Loucy (cell line): ENCODE results near the gene PMFBP1.

ENCODE experiments used
- H2AFZ ChIP-seq: fragments of 200-600 bp; sonication (generic); 2 replicates; pipeline ENCODE4 v1.6.0; 2016; ENCODE audit warnings: antibody characterized with exemption, mild to moderate bottlenecking, low read length, moderate library complexity
- H3F3A ChIP-seq: fragments of 200-600 bp; 2 replicates; pipeline ENCODE4 v1.6.0; 2016; ENCODE audit warnings: antibody characterized with exemption, low read depth, mild to moderate bottlenecking
- H3K27me3 ChIP-seq: fragments of 200-600 bp; sonication (generic); 2 replicates; pipeline ENCODE4 v1.6.1; 2014; ENCODE audit warnings: low read length, mild to moderate bottlenecking; ENCODE audit not compliant: insufficient read depth, poor library complexity, severe bottlenecking
- H3K36me3 ChIP-seq: fragments of 200-600 bp; sonication (generic); 2 replicates; pipeline ENCODE4 v1.6.1; 2016; ENCODE audit warnings: low read length; ENCODE audit not compliant: insufficient read depth
- H3K4me1 ChIP-seq: fragments of 200-600 bp; sonication (generic); 2 replicates; pipeline ENCODE4 v1.5.1; 2014; ENCODE audit warnings: low read length, mild to moderate bottlenecking; ENCODE audit not compliant: insufficient read depth, poor library complexity, severe bottlenecking
- H3K4me2 ChIP-seq: fragments of 200-600 bp; sonication (generic); 2 replicates; pipeline ENCODE4 v1.6.0; 2014; ENCODE audit warnings: antibody characterized with exemption, low read length, low read depth, mild to moderate bottlenecking; ENCODE audit not compliant: poor library complexity, severe bottlenecking
- H3K4me3 ChIP-seq: fragments of 200-600 bp; sonication (generic); 2 replicates; pipeline ENCODE4 v1.5.1; 2014; ENCODE audit warnings: low read length, mild to moderate bottlenecking, mixed read lengths; ENCODE audit not compliant: poor library complexity, severe bottlenecking
- H3K79me2 ChIP-seq: fragments of 200-600 bp; sonication (generic); 2 replicates; pipeline ENCODE4 v1.6.1; 2014; ENCODE audit warnings: low read length; ENCODE audit not compliant: insufficient read depth
- H3K9ac ChIP-seq: fragments of 200-600 bp; sonication (generic); 2 replicates; pipeline ENCODE4 v1.6.0; 2014; ENCODE audit warnings: mild to moderate bottlenecking, low read depth, low read length, moderate library complexity; ENCODE audit not compliant: poor library complexity, severe bottlenecking
- H3K9me2 ChIP-seq: fragments of 200-600 bp; sonication (generic); replicated peaks from 2 replicates; pipeline ENCODE4 v1.6.1; 2016; ENCODE audit warnings: low read depth, low read length, mixed read lengths
- H3K9me3 ChIP-seq: fragments of 200-600 bp; sonication (generic); 2 replicates; pipeline ENCODE4 v1.6.1; 2014; ENCODE audit warnings: mild to moderate bottlenecking, antibody characterized with exemption, low read length, low read depth; ENCODE audit not compliant: insufficient read depth
- H4K20me1 ChIP-seq: fragments of 200-600 bp; sonication (generic); 2 replicates; pipeline ENCODE4 v1.6.0; 2014; ENCODE audit warnings: antibody characterized with exemption, low read length, mild to moderate bottlenecking; ENCODE audit not compliant: insufficient read depth, poor library complexity, severe bottlenecking
- EZH2phosphoT487 ChIP-seq: fragments of 200-600 bp; IDR thresholded peaks from 2 replicates; pipeline ENCODE4 v1.6.1; 2018; ENCODE audit warnings: antibody characterized with exemption, mild to moderate bottlenecking, moderate library complexity, borderline replicate concordance
- TF ChIP-seq, protein P1 (sequence below): fragments of 200-600 bp; sonication (generic); conservative IDR thresholded peaks from 2 replicates; pipeline ENCODE4 v1.5.1; 2014; ENCODE audit warnings: mild to moderate bottlenecking, antibody characterized with exemption, low read length

Gene PMFBP1

DNA sequence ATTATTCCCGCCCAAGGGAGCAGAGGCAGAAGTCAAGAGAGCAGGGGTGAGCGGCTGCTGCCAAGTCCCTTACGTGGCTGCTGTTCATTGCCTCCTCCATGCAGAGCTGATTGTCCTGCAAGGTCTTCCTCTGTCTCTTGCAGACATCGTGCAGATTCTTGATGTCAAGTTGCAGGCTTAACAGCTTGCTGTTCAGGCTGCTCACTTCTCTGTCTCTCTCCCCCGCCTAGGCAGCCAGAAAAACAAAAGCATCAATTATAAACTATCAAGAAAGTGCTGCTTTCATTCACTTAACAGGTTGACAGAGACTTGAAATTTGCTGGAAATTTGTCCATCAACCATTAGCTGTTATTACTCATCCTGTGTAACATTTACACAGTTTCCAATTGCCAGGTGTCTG lies 7.3 kb downstream of the PMFBP1 start:
- no peaks in the 10 kb centered on the region for H3K4me1 ChIP-seq
- no peaks in the 10 kb centered on the region for H3K9me2 ChIP-seq
- H4K20me1 ChIP-seq, result no peaks in the 10 kb centered on the region
- no peak overlapping the region for H2AFZ ChIP-seq
- H3F3A ChIP-seq, result no peaks in the 10 kb centered on the region
- no peak overlapping the region for H3K4me2 ChIP-seq
- H3K9ac ChIP-seq, result no peak overlapping the region
- H3K9me3 ChIP-seq, result no peaks in the 10 kb centered on the region
- TF ChIP-seq EZH2phosphoT487, result no peak
- no peaks in the 10 kb centered on the region for H3K36me3 ChIP-seq
- no peak overlapping the region for H3K4me3 ChIP-seq
- no peaks in the 10 kb centered on the region for H3K79me2 ChIP-seq
- no peaks in the 10 kb centered on the region for H3K27me3 ChIP-seq

DNA sequence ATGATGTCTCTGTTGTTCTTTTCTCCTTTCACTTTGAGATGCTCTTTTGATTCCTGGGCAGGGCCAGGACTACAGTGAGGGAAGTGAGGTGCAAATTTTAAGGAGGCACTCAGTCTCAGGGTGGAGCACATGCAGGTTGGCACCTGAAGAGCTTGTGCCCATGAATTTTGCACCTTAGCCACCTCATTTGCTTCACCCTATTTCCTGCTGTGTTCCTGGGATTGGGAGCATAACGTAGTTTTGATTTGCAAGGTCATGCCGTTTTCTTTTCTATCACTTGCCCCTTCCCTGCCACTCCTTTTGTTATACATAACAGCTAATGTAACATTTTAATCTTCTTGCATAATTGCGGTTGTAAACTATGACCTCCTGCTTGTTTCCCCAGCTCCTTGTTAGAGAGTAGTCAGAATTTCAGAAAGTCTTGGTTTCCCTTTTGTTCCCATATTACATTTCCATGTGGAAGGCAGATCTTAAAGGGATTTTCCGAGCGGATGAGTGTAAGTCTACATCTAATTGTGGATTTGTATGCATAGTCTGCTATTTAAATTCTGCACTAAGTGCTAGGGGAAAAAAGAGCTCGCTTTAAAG lies 9.8 kb downstream of the PMFBP1 start:
- Histone ChIP-seq H4K20me1 (no peaks in the 10 kb centered on the region), H2AFZ (no peak overlapping the region), H3K9me3 (no peaks in the 10 kb centered on the region), H3K9ac (no peak overlapping the region), H3F3A (no peaks in the 10 kb centered on the region), H3K27me3 (no peaks in the 10 kb centered on the region), H3K79me2 (no peaks in the 10 kb centered on the region), H3K9me2 (no peaks in the 10 kb centered on the region), H3K4me2 (no peak overlapping the region), H3K36me3 (no peaks in the 10 kb centered on the region), H3K4me3 (no peak overlapping the region), H3K4me1 (no peaks in the 10 kb centered on the region)
- no peak for TF ChIP-seq EZH2phosphoT487
- TF ChIP-seq, protein P1, sequence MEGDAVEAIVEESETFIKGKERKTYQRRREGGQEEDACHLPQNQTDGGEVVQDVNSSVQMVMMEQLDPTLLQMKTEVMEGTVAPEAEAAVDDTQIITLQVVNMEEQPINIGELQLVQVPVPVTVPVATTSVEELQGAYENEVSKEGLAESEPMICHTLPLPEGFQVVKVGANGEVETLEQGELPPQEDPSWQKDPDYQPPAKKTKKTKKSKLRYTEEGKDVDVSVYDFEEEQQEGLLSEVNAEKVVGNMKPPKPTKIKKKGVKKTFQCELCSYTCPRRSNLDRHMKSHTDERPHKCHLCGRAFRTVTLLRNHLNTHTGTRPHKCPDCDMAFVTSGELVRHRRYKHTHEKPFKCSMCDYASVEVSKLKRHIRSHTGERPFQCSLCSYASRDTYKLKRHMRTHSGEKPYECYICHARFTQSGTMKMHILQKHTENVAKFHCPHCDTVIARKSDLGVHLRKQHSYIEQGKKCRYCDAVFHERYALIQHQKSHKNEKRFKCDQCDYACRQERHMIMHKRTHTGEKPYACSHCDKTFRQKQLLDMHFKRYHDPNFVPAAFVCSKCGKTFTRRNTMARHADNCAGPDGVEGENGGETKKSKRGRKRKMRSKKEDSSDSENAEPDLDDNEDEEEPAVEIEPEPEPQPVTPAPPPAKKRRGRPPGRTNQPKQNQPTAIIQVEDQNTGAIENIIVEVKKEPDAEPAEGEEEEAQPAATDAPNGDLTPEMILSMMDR, result no peak

DNA sequence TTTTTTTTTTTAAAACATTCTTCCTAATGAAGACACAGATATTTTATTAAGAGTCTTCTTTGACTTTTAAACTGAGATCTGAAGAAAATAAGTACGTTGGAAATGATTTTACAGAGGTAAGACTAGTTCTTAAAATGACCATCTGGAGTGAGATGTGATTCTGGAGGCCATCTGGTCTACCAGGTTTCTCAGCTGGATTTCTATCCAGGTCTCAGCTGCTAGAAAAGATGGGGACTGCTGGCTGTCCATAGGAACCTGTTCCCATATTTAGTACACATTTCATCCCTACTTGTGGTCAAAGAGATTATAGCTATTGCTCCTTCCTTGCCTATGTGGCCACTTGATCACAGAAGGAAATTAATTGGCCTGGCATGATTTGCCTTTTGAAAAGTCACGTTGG lies 12.2 kb downstream of the PMFBP1 start:
- no peaks in the 10 kb centered on the region for H3F3A ChIP-seq
- no peak overlapping the region for H3K4me3 ChIP-seq
- no peaks in the 10 kb centered on the region for H4K20me1 ChIP-seq
- no peak for TF ChIP-seq EZH2phosphoT487
- TF ChIP-seq, protein P1, result no peak
- H3K4me2 ChIP-seq, result no peak overlapping the region
- no peaks in the 10 kb centered on the region for H3K9me2 ChIP-seq
- H3K36me3 ChIP-seq, result no peaks in the 10 kb centered on the region
- H3K9ac ChIP-seq, result no peak overlapping the region
- H3K27me3 ChIP-seq, result no peaks in the 10 kb centered on the region
- no peaks in the 10 kb centered on the region for H3K9me3 ChIP-seq
- H3K79me2 ChIP-seq, result no peaks in the 10 kb centered on the region
- H3K4me1 ChIP-seq, result no peaks in the 10 kb centered on the region
- H2AFZ ChIP-seq, result no peak overlapping the region

DNA sequence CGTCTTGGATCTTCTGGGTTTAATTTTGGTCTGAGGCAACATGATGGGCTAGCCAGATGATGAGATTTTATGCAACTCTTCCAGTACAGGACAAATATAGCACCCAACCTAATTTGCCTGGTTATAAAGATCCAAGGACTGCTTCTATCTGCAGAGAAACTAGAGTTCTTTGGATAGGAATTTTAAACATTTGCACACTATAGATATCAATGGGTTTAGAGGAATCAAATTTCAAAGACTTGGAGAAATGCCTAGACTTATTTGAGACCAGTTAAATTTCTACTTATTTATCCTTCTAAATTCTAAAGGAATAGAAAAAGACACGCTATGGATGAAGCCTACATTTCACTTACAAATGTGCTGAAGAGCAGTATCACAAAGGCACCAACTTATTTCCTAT lies 12.6 kb downstream of the PMFBP1 start:
- Histone ChIP-seq H3K36me3 (no peaks in the 10 kb centered on the region), H4K20me1 (no peaks in the 10 kb centered on the region), H3K4me2 (no peak overlapping the region), H3K4me1 (no peaks in the 10 kb centered on the region), H3K9me2 (no peaks in the 10 kb centered on the region), H3K27me3 (no peaks in the 10 kb centered on the region), H2AFZ (no peak overlapping the region), H3F3A (no peaks in the 10 kb centered on the region), H3K9ac (no peak overlapping the region), H3K4me3 (no peak overlapping the region), H3K79me2 (no peaks in the 10 kb centered on the region), H3K9me3 (no peaks in the 10 kb centered on the region)
- TF ChIP-seq EZH2phosphoT487, result no peak
- TF ChIP-seq, protein P1, result no peak
